ENCODE data around the gene IL34.

Gene IL34

DNA sequence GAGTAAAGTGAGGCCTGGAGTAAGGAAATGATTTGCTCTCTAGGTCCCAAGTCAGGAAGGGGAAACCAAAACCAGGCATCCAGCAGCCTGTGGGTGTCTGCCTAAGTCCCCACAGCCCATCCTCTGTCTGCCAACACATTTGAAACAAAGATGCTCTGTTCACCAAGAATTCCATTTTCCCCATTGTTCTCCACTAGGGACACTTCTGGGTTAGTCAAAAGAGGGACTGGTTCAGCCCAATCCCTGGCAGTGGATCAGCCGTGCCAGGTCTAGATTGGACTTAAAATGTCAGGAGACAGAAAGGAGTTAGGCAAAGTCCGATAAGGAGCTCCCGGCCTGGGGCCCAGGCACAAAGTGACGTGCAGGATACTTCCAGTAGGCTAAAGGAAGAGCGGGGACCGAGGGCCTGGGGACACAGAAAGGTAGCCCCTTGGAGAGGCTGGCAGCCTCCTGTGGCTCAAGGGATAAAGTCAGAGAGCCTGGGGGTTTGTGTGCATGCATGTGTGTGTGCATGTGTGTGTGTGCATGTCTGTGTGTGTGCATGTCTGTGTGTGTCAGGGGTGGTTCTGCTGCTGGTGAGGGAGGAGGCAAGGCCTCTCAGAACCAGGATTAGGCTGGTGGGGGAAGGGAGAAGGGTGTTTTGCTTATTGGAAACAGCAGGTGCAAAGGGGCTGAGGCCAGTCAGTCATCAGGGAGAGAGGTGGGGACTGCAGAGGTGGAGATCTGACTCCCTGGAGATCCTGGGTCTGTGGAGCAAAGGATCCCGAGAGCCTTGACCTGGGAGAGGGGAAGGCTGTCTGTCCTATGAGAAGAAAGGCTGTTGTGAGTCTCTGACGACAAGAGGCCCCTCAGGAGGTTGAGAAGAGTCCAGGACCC, 41.7 kb upstream of the IL34 start:
- no peak overlapping the region for H3K4me3 ChIP-seq (ENCODE audit: low read depth, low read length)
- TF ChIP-seq, protein P1, sequence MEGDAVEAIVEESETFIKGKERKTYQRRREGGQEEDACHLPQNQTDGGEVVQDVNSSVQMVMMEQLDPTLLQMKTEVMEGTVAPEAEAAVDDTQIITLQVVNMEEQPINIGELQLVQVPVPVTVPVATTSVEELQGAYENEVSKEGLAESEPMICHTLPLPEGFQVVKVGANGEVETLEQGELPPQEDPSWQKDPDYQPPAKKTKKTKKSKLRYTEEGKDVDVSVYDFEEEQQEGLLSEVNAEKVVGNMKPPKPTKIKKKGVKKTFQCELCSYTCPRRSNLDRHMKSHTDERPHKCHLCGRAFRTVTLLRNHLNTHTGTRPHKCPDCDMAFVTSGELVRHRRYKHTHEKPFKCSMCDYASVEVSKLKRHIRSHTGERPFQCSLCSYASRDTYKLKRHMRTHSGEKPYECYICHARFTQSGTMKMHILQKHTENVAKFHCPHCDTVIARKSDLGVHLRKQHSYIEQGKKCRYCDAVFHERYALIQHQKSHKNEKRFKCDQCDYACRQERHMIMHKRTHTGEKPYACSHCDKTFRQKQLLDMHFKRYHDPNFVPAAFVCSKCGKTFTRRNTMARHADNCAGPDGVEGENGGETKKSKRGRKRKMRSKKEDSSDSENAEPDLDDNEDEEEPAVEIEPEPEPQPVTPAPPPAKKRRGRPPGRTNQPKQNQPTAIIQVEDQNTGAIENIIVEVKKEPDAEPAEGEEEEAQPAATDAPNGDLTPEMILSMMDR (IDR thresholded peaks at IDR 0.05; ENCODE audit: borderline replicate concordance, insufficient read depth, low read depth, low read length) = no peak

DNA sequence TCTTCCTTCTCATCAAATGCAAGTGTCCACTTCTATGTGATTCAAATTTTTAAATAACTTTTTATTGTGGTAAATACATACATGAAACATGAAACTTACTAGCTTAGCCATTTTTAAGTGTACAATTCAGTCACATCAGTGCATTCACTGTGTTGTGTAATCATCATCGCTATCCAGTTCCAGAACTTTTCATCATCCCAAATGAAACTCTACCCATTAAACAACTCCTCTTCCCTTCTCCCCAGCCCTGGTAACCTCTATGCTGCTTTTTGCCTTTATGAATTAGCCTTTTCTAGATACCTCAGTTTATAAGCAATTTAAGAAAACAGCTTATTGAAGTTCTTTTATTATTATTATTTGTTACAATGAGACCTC, 41.1 kb upstream of the IL34 start:
- no peak overlapping the region for H3K4me3 ChIP-seq (ENCODE audit: low read depth, low read length)
- TF ChIP-seq, protein P1 (IDR thresholded peaks at IDR 0.05; ENCODE audit: borderline replicate concordance, insufficient read depth, low read depth, low read length) = no peak

DNA sequence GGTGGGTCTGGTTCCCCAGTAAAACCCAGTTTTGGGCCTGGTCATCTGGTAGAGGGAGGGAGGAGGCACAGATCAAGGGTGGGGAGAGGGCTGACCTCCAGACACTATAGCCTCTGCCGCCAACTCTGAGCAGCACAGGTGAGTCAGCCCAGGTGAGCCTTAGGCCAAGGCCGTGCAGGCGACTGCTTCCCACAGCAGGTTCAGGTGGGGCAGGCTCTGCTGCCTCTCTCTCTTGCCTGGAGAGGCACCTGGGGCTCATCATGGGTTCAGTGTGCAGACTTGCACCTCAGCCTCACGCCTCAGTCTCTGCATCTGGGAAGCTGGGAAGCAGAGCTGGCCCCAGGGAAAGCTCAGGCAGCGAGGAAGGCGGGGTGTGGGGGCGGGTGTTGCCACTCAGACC, 37.8 kb upstream of the IL34 start:
- no peak overlapping the region for H3K4me3 ChIP-seq (ENCODE audit: low read depth, low read length)
- TF ChIP-seq, protein P1 (IDR thresholded peaks at IDR 0.05; ENCODE audit: borderline replicate concordance, insufficient read depth, low read depth, low read length) = no peak

DNA sequence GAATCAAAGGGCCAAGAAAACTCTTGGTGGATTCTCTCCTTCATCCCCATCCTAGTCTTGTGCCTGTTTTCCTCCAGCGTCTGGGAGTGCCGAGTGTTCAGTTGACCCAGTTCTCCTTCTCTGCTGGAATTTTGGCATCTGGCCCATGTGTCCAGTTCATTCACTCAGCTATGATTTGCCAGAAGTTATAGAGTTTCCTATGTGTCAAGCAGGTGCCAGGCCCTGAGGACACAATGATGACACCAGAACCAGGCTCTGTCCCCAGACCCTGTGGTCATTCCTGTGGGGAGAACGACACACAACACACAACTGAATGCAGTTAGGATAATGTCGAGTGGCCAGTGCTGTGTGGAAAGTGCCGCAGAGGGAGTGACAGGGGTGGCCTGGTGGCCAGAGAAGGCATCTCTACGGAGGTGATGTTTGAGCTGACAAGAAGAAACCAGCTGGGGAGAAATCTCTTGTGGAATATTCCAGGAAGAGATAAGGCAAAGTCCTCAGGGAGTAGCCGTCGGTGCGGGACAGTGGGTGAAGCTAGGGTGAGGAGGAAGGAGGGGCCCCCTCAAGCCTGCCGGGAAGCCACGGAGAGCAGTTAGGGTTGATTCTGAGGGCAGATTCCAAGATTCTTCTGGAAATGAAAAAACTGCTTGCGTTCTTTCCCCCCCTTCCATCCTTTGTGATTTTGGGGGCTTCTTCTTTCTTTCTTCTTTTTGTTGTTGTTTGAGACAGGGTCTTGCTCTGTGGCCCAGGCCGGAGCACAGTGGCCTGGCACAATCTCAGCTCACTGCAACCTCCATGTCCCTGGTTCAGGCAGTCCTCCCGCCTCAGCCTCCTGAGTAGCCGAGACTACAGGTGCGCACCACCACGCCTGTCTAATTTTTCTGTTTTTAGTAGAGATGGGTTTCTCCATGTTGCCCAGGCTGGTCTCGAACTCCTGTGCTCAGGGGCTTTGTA, 35.8 kb upstream of the IL34 start:
- TF ChIP-seq, protein P1 (IDR thresholded peaks at IDR 0.05; ENCODE audit: borderline replicate concordance, insufficient read depth, low read depth, low read length) = no peak
- H3K4me3 ChIP-seq (ENCODE audit: low read depth, low read length) = no peak overlapping the region

DNA sequence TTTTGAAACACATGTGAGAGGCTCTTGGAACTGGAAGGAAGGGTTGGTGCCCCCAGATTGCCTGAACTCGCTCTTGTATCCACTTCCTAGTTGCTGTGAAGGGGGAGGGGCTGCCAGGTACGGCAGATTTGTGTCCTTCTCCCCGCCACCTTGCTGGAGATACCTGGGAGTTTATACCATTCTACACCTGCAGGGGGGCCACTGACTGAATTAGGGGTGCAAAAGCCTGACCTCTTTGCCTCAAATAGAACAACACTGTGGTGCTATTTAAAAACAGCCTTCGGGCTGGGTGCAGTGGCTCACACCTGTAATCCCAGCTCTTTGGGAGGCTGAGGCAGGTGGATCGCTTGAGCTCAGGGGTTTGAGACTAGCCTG, 35.1 kb upstream of the IL34 start:
- TF ChIP-seq, protein P1 (IDR thresholded peaks at IDR 0.05; ENCODE audit: borderline replicate concordance, insufficient read depth, low read depth, low read length) = no peak
- H3K4me3 ChIP-seq (ENCODE audit: low read depth, low read length) = no peak overlapping the region

DNA sequence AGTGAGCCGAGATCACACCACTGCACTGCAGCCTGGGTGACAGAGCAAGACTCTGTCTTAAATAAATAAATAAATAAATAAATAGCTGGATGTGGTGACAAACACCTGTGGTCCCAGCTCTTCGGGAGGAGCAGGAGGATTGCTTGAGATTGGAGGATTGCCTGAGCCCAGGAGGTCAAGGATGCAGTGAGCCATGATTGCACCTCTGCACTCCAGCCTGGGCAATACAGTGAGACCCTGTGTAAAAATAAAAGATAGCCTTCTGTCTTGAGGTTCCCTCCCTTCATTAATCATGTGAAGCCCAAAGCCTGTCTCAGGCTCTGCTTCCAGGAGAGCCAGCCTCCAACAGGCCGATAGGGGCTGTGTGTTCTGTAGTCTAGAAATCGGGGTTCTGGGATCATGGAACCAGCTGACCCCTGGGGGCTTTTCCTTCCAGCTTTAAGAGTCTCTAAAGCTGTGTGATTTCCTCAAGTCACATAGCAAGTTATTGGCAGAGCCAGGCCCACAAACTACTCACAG, 34.5 kb upstream of the IL34 start:
- TF ChIP-seq, protein P1 (IDR thresholded peaks at IDR 0.05; ENCODE audit: borderline replicate concordance, insufficient read depth, low read depth, low read length) = no peak
- H3K4me3 ChIP-seq (ENCODE audit: low read depth, low read length) = no peak overlapping the region

Measured in GM12875 (cell line).